Astrocyte of the cerebellum (primary cell): ENCODE results near the gene SLC35F3.
A peak's percentile ranks its signal among the peaks of the same experiment; 100 is the strongest.

Source experiments
- DNase-seq: peaks from one replicate; pipeline ENCODE4 v3.0.0-alpha.2; 2011; ENCODE audit warnings: low read depth
- H3K4me3 ChIP-seq: 2 replicates; pipeline ENCODE4 v1.5.1; 2011; ENCODE audit warnings: mild to moderate bottlenecking, low read depth, low read length, moderate library complexity
- in situ Hi-C: cut with HindIII; loops from 2 replicates; pipeline ENCODE4 v1.10.0; 2017; ENCODE audit warnings: low sequenced_read_pairs
- TF ChIP-seq, protein P1 (sequence below): IDR thresholded peaks from 2 replicates; pipeline ENCODE4 v1.5.1; 2012; ENCODE audit warnings: low read length, low read depth, moderate library complexity, mild to moderate bottlenecking; ENCODE audit errors: missing control alignments

The SLC35F3 gene

DNA sequence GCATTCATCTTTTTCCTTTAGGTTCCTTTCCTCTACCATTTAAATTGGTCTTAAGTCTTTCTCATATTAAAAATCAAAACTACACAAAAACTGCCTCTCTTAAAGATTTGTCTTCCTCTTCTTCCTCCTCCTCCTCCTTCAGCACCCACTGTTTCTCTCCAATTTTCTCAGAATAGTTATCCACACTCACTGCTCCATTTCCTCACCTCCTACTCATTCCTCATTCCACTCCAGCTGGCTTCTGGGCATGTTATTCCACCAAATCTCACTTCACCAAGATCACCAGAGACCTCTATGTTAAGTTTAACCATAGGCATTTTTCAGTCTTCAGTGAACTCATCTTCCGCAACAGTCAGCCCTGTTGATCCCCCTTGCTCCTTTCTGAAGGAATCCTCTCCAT lies 173.7 kb downstream of the SLC35F3 start:
- in situ Hi-C loops = no loop called here
- no peak overlapping the region for H3K4me3 ChIP-seq
- TF ChIP-seq, protein P1, sequence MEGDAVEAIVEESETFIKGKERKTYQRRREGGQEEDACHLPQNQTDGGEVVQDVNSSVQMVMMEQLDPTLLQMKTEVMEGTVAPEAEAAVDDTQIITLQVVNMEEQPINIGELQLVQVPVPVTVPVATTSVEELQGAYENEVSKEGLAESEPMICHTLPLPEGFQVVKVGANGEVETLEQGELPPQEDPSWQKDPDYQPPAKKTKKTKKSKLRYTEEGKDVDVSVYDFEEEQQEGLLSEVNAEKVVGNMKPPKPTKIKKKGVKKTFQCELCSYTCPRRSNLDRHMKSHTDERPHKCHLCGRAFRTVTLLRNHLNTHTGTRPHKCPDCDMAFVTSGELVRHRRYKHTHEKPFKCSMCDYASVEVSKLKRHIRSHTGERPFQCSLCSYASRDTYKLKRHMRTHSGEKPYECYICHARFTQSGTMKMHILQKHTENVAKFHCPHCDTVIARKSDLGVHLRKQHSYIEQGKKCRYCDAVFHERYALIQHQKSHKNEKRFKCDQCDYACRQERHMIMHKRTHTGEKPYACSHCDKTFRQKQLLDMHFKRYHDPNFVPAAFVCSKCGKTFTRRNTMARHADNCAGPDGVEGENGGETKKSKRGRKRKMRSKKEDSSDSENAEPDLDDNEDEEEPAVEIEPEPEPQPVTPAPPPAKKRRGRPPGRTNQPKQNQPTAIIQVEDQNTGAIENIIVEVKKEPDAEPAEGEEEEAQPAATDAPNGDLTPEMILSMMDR = no peak
- DNase-seq = no peak

DNA sequence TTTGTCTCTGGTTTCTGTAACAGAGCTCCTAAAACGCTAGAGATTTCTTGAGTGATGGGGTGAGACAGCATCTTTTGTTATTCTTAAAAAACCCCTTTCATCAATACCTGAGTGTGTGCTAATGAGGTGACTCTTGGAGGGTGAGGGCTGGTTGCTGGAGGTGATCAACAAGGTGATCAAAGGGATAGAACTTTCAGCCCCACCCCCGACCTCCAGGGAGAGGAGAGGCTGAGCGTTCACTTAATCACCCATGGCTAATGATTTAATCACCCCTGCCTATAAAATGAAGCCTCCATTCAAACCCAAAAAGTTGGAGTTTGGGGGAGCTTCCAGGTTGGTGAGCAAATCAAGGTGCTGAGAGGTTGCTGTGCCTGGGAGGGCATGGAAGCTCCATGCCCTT lies 175.4 kb downstream of the SLC35F3 start:
- H3K4me3 ChIP-seq = no peak overlapping the region
- DNase-seq = no peak
- TF ChIP-seq, protein P1 = no peak
- in situ Hi-C loops = no loop called here

DNA sequence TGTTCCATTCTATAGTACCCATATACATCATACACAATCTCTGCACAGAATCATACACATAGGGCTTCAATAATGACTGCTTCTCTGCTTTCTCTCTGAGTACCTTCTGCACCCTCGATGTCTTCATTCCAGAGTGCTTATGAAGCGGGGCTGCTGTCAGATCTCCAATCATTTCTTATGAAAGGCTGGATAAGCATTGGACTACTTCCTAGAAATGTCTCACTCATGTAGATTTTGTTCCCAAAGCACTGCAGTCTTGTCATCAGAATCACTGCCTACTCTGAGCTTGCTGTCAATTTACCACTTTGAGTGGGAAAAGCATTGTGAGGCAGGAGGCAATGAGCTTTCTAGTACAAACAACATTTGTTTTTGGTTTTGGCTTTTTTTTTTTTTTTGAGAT lies 179.0 kb downstream of the SLC35F3 start:
- in situ Hi-C loops = no loop called here
- TF ChIP-seq, protein P1 = no peak
- no peak for DNase-seq
- no peak overlapping the region for H3K4me3 ChIP-seq

DNA sequence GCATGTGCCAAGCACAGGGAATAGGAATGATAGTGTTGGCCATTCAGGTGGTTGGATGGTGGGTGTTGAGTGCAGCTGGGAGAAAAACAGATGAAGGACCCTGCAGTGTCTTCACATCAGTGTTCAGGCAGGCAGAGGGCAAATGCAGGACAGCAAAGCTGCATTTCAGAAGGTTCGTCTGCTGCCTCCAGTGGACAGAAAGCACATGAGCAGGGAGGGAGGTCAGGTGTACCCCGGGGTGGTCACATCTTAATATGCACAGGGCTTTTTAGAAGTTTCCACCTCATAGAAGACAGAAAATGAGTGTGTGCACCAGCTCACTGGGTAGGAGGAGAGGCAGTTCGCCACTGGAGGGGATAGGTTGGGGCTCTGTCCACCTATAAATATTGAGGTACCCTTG lies 184.9 kb downstream of the SLC35F3 start:
- DNase-seq = no peak
- TF ChIP-seq, protein P1 = peak; percentile 21
- no peak overlapping the region for H3K4me3 ChIP-seq
- in situ Hi-C loops = no loop called here

DNA sequence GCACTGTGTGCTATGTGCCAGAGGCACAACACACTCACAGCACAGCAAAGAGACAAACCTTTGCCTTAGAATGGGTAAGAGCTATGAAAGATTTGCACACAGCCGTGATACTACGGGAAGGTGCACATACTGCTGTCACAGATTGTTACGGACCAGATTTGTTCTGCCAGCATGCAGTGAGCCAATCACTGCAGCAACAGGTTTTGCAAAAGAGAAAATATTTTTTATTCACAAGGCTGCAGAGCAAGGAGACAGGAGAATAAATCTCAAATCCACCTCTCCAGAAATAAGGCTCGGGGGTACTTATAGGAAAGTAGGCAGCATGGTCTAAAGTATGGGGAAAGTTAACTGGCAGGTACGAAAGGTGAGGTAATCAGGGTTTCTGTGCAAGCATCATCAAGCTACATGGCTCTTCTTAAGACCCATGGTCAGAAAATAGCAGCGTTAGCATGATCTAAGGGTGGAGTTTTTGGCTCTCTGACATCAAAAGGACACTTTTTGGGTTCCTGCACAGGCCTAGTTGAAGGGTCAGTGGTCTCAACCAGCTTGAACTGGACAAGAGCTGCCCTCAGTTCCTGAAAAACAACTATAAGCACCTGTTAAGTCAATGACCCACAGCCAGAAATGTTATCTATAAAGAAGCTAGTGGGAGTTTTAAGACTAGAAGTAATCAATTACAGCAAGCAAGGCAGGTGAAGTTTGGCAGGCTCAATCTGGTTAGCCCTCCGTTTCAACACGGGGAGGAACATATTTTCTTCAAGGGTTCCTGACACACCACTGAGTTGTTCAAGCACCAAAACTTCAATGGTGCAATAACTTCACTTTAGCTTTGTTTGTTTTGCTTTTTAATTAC lies 186.0 kb downstream of the SLC35F3 start:
- H3K4me3 ChIP-seq = no peak overlapping the region
- TF ChIP-seq, protein P1 = no peak
- in situ Hi-C loops = no loop called here

DNA sequence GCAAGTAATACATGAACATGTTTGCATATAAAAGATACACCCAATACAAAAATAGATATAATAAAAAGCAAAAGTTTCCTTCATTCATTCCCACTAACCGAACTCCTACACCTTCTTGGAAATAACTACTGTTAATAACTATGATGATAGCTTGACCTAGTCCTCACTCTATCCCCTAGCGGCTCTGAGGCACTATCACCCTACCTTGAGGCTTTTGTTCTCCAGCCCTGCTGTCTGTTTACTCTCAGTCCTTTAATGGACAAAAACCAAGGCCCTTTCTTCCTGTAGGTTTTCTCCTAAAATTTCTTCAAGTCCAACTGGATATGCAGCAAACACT lies 186.6 kb downstream of the SLC35F3 start:
- TF ChIP-seq, protein P1 = no peak
- H3K4me3 ChIP-seq = no peak overlapping the region
- in situ Hi-C loops = no loop called here
- no peak for DNase-seq

More for the DNA sequence above, 186.0 kb downstream of the SLC35F3 start:
- DNase-seq = no peak
